OCI-LY7 (cell line): Measurements from ENCODE around the gene MKNK2. TPM values are rescaled to one million over a fixed set of nuclear protein-coding genes. Genes with fewer than 3 reads are reported as not detected.
"Not testable (repeated sequence)": the region's sequence is repeated elsewhere in the genome, so short reads cannot be mapped to it uniquely, and the experiment has no call there.

Source experiments
- BruUV-seq: library from RNA; stranded (reverse); fragments of 400-500 nt; replicated peaks from 2 replicates; lab custom pipeline; 2021; lab: Mats Ljungman, UMichigan
- CTCF ChIA-PET: fragments of 300-600 bp; sonication (Branson Sonifier 250); formaldehyde crosslinking; loops from one replicate; lab custom pipeline; 2022; ENCODE audit warnings: antibody characterized with exemption; ENCODE audit not compliant: unreplicated experiment; lab: Charles Lee
- POLR2A ChIA-PET: fragments of 300-600 bp; sonication (Branson Sonifier 250); formaldehyde crosslinking; loops from one replicate; lab custom pipeline; 2022; ENCODE audit warnings: antibody characterized with exemption; lab: Charles Lee
- DNase-seq: peaks from one replicate; pipeline ENCODE4 v3.0.0-alpha.2; 2015; ENCODE audit warnings: low spot score
- H2AFZ ChIP-seq: fragments of 200-600 bp; sonication (generic), shearing (Covaris generic); 2 replicates; pipeline ENCODE4 v1.6.1; 2014; ENCODE audit warnings: mild to moderate bottlenecking, antibody characterized with exemption, low read length, moderate library complexity
- H3K27ac ChIP-seq: fragments of 200-600 bp; sonication (generic); 2 replicates; pipeline ENCODE4 v1.5.1; 2014; ENCODE audit warnings: mixed run types, low read depth, mild to moderate bottlenecking, moderate library complexity, low read length, inconsistent platforms; ENCODE audit not compliant: poor library complexity, severe bottlenecking
- H3K36me3 ChIP-seq: fragments of 200-600 bp; sonication (generic); 2 replicates; pipeline ENCODE4 v1.6.1; 2014; ENCODE audit warnings: mild to moderate bottlenecking, antibody characterized with exemption, low read length, moderate library complexity, mixed read lengths; ENCODE audit not compliant: insufficient read depth
- H3K4me1 ChIP-seq: fragments of 200-600 bp; sonication (generic); 2 replicates; pipeline ENCODE4 v1.5.1; 2014; ENCODE audit warnings: mild to moderate bottlenecking, low read length; ENCODE audit not compliant: insufficient read depth, poor library complexity, severe bottlenecking
- H3K4me2 ChIP-seq: fragments of 200-600 bp; sonication (generic); 2 replicates; pipeline ENCODE4 v1.6.1; 2014; ENCODE audit warnings: mild to moderate bottlenecking, low read length
- H3K4me3 ChIP-seq: fragments of 200-600 bp; sonication (generic); 2 replicates; pipeline ENCODE4 v1.5.1; 2014; ENCODE audit warnings: mild to moderate bottlenecking, low read depth, low read length; ENCODE audit not compliant: poor library complexity, severe bottlenecking
- H3K79me2 ChIP-seq: fragments of 200-600 bp; sonication (generic); 2 replicates; pipeline ENCODE4 v1.6.1; 2016; ENCODE audit warnings: low read depth, mild to moderate bottlenecking, low read length, moderate library complexity, mixed read lengths; ENCODE audit not compliant: insufficient read depth
- H3K9me2 ChIP-seq: fragments of 200-600 bp; sonication (generic); 2 replicates; pipeline ENCODE4 v1.6.1; 2016; ENCODE audit warnings: mild to moderate bottlenecking, low read length, mixed read lengths; ENCODE audit not compliant: insufficient read depth
- H3K9me3 ChIP-seq: fragments of 200-600 bp; sonication (generic); 2 replicates; pipeline ENCODE4 v1.6.1; 2014; ENCODE audit warnings: mild to moderate bottlenecking, mixed run types, low read length, mixed read lengths
- H4K20me1 ChIP-seq: fragments of 200-600 bp; sonication (generic); 2 replicates; pipeline ENCODE4 v1.6.1; 2014; ENCODE audit warnings: mild to moderate bottlenecking, antibody characterized with exemption, low read length, moderate library complexity, mixed read lengths; ENCODE audit not compliant: insufficient read depth
- EZH2phosphoT487 ChIP-seq: fragments of 200-600 bp; sonication (generic); IDR thresholded peaks from 2 replicates; pipeline ENCODE4 v1.6.1; 2018; ENCODE audit warnings: low read depth, borderline replicate concordance, mild to moderate bottlenecking, mixed run types, antibody characterized with exemption, low read length, moderate library complexity, mixed read lengths
- intact Hi-C: fragments of 100-400 bp; cut with micrococcal nuclease; formaldehyde crosslinking; loops from one replicate; pipeline ENCODE4 v1.10.0; 2022; ENCODE audit not compliant: unreplicated experiment
- total RNA-seq, 2 experiments: library from RNA; depleted of rRNA in 1 of 2; stranded (reverse); fragments of >200 nt in 1 of 2; shearing (Covaris generic) in 1 of 2; gene quantifications; 2 replicates each; pipeline ENCODE4 v1.2.3, GENCODE V29; 2014 to 2022
- TF ChIP-seq, protein P1 (sequence below): fragments of 200-600 bp; sonication (generic); conservative IDR thresholded peaks from 2 replicates; pipeline ENCODE4 v1.5.1; 2014; ENCODE audit warnings: mild to moderate bottlenecking, antibody characterized with exemption, low read length, moderate library complexity, mixed read lengths

MKNK2 gene
- total RNA-seq, 2 experiments from 2014 or later: 115 to 225 TPM

DNA sequence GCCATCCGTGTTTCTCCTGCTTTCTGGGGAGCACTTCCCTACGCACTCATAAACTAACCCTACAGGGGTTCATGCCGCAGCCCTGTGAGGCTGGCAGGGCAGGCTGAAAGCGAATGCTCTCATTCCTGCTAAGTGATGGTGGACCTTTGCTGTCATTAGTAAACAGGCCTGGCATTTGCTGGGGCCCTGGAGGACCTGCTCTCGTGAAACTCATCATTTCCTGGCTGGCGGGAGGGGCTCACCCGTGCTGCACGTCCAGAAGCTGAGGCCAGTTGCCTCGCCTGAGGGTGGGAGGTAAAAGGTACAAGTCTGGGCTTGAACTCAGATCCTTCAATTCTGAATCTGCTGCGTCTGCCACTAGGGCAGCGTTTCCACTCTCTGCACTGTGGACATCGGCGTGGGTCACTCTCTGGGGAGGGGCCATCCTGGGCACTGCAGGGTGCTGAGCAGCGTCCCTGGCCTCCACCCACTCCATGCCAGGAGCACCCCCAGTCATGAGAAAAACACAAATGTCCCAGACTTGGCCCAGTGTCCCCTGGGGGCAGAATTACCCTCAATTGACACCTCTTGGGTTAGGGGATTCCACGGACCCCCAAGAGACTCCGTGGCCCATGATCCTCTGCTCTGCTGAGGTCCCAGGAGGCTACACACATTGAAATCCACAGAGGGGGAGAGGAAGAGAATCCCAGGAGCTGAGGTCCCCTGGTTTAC is 38.1 kb upstream of the MKNK2 start:
- peak overlapping the region; percentile 62 for H3K4me3 ChIP-seq
- H3K4me2 ChIP-seq: peak overlapping the region; percentile 97
- peaks cover 87% of the 10 kb centered on the region for H3K4me1 ChIP-seq
- H3K36me3 ChIP-seq: peaks cover 17% of the 10 kb centered on the region
- intact Hi-C loops: loop anchor here (5.0 to 10.0 kb wide), 2 partner anchors 184 to 422 kb away; partner anchors contain the start of genes ADAT3 and SCAMP4
- ChIA-PET POLR2A (interaction anchor here (0.5 kb wide), 1 partner anchor 882 kb away, joined by 3 read pairs; no protein-coding TSS in a partner anchor), CTCF (no interaction called here)
- no peak for TF ChIP-seq EZH2phosphoT487
- TF ChIP-seq, protein P1, sequence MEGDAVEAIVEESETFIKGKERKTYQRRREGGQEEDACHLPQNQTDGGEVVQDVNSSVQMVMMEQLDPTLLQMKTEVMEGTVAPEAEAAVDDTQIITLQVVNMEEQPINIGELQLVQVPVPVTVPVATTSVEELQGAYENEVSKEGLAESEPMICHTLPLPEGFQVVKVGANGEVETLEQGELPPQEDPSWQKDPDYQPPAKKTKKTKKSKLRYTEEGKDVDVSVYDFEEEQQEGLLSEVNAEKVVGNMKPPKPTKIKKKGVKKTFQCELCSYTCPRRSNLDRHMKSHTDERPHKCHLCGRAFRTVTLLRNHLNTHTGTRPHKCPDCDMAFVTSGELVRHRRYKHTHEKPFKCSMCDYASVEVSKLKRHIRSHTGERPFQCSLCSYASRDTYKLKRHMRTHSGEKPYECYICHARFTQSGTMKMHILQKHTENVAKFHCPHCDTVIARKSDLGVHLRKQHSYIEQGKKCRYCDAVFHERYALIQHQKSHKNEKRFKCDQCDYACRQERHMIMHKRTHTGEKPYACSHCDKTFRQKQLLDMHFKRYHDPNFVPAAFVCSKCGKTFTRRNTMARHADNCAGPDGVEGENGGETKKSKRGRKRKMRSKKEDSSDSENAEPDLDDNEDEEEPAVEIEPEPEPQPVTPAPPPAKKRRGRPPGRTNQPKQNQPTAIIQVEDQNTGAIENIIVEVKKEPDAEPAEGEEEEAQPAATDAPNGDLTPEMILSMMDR: 0 out of 2 replicates have a peak, but pooled peaks have one; percentile 17
- H4K20me1 ChIP-seq: no peaks in the 10 kb centered on the region
- no peaks in the 10 kb centered on the region for H3K9me3 ChIP-seq
- peak overlapping the region; percentile 94 for H3K27ac ChIP-seq
- no peak overlapping the region for H2AFZ ChIP-seq
- H3K9me2 ChIP-seq: no peaks in the 10 kb centered on the region
- H3K79me2 ChIP-seq: peaks cover 30% of the 10 kb centered on the region
- peak; percentile 65 for DNase-seq
- no TSS peak for BruUV-seq

DNA sequence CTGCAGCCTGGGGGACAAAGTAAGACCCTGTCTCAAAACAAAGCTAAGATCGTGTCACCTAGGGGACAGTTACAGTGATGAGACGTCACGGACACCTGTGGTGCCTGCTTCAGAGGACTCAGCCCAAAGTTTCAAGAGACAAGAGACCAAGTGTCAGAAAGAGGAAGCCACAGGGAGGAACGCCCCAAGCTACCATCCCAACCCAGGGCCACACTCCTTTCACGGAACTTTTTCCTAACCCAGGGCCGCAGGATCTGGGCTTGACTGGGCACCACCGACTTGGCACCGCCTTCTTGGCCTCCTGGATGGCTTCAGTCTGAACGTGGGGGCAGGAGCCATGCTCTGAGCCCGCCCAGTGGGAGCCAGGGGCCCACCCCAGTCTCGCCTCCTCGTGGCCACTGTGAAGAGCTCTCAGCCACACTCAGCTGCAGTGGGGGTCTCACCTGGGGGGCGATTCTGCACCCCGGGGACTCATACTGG is 36.6 kb upstream of the MKNK2 start:
- peak; percentile 92 for DNase-seq
- H3K9me3 ChIP-seq: no peaks in the 10 kb centered on the region
- no peak for TF ChIP-seq EZH2phosphoT487
- TF ChIP-seq, protein P1: peak; percentile 75
- peaks cover 16% of the 10 kb centered on the region for H3K36me3 ChIP-seq
- ChIA-PET CTCF (interaction anchor here (0.6 kb wide), 2 partner anchors 31 to 146 kb away, joined by 3 read pairs; no protein-coding TSS in a partner anchor), POLR2A (interaction anchor here (0.9 kb wide), 1 partner anchor 36 kb away, joined by 3 read pairs; no protein-coding TSS in a partner anchor)
- H2AFZ ChIP-seq: no peak overlapping the region
- H3K9me2 ChIP-seq: no peaks in the 10 kb centered on the region
- intact Hi-C loops: loop anchor here (2.0 to 10.0 kb wide), 3 partner anchors 37 to 420 kb away; partner anchors contain the start of genes ADAT3, MKNK2 and SCAMP4
- H3K4me1 ChIP-seq: peaks cover 82% of the 10 kb centered on the region
- H3K27ac ChIP-seq: peak overlapping the region; percentile 94
- peaks cover 32% of the 10 kb centered on the region for H3K79me2 ChIP-seq
- BruUV-seq: no TSS peak
- no peaks in the 10 kb centered on the region for H4K20me1 ChIP-seq
- peak overlapping the region; percentile 98 for H3K4me2 ChIP-seq
- H3K4me3 ChIP-seq: peak overlapping the region; percentile 21

DNA sequence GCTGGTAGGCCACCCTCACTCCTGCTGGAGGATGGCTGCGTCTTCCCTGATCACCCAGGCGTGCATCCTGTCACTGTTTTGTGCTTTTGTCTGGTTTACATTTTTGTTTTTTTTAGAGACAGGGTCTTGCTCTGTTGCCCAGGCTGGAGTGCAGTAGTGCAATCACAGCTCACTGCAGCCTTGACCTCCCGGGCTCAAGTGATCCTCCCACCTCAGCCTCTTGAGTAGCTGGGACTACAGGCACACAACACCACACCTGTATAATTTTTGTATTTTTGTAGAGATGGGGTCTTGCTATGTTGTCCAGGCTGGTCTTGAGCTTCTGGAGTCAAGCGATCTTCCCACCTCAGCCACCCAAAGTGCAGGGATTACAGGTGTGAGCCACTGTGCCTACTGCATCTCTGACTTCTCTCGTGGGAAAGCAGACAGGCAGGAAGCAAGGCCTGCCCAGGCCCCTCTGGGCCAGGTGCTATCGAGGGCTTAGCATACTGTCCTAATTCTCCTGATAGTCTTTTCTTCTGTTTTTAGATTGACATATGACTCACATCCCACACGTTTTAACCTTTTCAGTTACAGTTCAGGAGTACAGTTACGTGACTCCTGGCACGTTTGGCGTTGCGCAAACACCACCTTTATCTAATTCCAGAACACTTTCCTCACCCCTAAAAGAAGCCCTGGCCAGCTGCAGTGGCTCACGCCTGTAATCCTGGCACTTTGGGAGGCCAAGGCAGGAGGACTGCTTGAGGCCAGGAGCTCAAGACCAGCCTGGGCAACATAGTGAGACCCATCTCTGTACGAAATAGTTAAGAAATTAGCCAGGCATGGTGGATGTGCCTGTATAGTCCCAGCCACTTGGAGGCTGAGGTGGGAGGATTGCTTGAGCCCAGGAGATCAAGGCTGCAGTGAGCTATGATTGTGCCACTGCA is 35.9 kb upstream of the MKNK2 start:
- H3K9me3 ChIP-seq, H3K9me2 ChIP-seq, H4K20me1 ChIP-seq, H2AFZ ChIP-seq, BruUV-seq: not testable (repeated sequence)
- Histone ChIP-seq H3K4me1 (peaks cover 82% of the 10 kb centered on the region), H3K4me3 (peak overlapping the region; percentile 51), H3K4me2 (peak overlapping the region; percentile 98), H3K79me2 (peaks cover 32% of the 10 kb centered on the region), H3K27ac (peak overlapping the region; percentile 94), H3K36me3 (peaks cover 17% of the 10 kb centered on the region)
- ChIA-PET CTCF (interaction anchor here (0.6 kb wide), 3 partner anchors 30 to 145 kb away, joined by 3 read pairs; no protein-coding TSS in a partner anchor), POLR2A (interaction anchor here (0.9 kb wide), 1 partner anchor 35 kb away, joined by 3 read pairs; no protein-coding TSS in a partner anchor)
- peak; percentile 91 for DNase-seq
- intact Hi-C loops: loop anchor here (2.0 to 10.0 kb wide), 3 partner anchors 36 to 420 kb away; partner anchors contain the start of genes ADAT3, MKNK2 and SCAMP4
